Measurements from ENCODE around the gene CACNA2D3. TPM values are rescaled to one million over a fixed set of nuclear protein-coding genes. Genes with fewer than 3 reads are reported as not detected.

The CACNA2D3 gene
- total RNA-seq, 4 donors from 2014 or later = 0.83 to 5.0 (median 2.5) TPM

DNA sequence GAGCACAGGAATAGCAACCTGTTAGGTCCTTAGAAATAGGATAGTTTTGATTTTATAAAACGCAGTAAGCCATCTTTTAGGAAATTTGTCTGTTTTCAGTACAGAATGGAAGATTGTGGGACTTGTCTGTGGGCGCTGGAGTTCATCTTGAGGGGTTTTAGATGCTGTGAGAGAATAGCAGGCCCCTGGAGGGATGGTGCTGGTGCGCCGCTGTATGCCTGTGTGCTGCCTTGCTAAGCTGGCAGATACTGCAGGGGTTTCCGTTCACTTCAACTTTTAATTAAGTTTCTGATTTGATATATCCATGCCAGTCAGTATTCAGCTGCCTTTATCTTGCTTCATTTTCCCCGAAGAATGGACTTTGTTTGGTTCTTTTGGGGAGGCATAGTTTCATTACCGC, 4.2 kb downstream of the CACNA2D3 start:
- DNase-seq = no peak
- intact Hi-C loops (cut with DNase I; ENCODE audit: low total_unique reads) = no loop called here
- Histone ChIP-seq H3K27me3 (no peaks in the 10 kb centered on the region), H3K36me3 (no peaks in the 10 kb centered on the region), H3K9me3 (no peaks in the 10 kb centered on the region), H3K27ac (no peak overlapping the region), H3K4me1 (peaks cover 0 to 4% of the 10 kb centered on the region in 2 donors), H3K4me3 (no peak overlapping the region)
- TF ChIP-seq POLR2A (IDR thresholded peaks at IDR 0.05) = no peak
- TF ChIP-seq, protein P1, sequence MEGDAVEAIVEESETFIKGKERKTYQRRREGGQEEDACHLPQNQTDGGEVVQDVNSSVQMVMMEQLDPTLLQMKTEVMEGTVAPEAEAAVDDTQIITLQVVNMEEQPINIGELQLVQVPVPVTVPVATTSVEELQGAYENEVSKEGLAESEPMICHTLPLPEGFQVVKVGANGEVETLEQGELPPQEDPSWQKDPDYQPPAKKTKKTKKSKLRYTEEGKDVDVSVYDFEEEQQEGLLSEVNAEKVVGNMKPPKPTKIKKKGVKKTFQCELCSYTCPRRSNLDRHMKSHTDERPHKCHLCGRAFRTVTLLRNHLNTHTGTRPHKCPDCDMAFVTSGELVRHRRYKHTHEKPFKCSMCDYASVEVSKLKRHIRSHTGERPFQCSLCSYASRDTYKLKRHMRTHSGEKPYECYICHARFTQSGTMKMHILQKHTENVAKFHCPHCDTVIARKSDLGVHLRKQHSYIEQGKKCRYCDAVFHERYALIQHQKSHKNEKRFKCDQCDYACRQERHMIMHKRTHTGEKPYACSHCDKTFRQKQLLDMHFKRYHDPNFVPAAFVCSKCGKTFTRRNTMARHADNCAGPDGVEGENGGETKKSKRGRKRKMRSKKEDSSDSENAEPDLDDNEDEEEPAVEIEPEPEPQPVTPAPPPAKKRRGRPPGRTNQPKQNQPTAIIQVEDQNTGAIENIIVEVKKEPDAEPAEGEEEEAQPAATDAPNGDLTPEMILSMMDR (IDR thresholded peaks at IDR 0.05) = no peak

DNA sequence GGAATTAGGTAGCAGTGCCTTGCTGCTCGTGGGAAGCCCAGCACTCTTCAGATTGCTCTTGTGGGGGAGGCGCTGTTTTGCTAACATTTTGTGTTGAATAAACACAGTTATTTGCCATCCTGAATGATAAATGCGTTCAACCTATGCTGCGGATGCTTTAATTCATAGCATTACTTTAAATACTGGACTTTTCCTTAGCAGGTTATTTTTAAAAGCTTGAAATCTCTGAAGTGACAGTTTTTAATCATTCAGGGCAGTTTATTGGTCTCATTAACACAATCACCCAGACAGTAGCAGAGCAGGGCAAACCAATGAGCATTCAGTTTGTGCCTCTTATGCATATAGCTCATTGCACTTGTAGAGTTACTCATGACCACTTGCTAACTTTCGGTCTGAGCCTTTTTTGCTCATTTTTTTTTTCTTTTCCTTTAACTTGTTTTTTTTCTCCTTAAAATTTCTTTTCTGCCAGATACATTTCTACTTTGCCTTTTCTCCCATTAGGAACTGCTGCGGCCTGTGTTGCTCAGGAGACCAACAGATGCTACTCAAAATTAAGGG, 5.2 kb downstream of the CACNA2D3 start:
- DNase-seq = no peak
- TF ChIP-seq POLR2A (IDR thresholded peaks at IDR 0.05) = no peak
- Histone ChIP-seq H3K27ac (no peak overlapping the region), H3K9me3 (no peaks in the 10 kb centered on the region), H3K4me1 (no peaks in the 10 kb centered on the region), H3K36me3 (no peaks in the 10 kb centered on the region), H3K27me3 (no peaks in the 10 kb centered on the region), H3K4me3 (no peak overlapping the region)
- intact Hi-C loops (cut with DNase I; ENCODE audit: low total_unique reads) = no loop called here

DNA sequence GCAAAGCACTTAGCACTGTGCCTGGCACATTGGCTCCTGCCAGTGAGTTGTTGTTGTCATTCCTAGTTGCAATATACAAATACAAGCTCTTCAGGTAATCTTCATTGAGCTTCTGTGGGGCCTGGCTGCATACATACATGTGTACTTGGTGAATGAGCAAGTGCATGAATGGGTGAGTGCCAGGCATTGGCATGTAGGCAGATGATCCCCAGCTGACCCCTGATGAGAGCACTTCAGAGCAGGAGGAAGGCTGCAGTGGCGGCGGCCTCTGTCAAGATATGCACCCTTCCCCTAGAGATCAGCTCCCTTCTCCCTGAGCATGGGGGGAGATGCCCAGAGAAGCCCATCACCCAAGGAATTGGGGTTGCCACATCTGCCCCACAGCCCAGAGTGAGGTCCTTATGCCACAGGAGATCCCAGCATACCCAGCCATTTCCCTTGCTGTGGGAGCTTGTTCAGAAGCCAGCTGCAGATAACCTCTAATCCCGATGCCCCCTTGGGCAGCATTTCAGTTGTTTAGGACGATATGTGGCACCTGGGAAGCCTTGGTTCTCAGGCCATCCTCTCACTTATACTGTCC, 8.8 kb downstream of the CACNA2D3 start:
- TF ChIP-seq, protein P1 (IDR thresholded peaks at IDR 0.05) = no peak
- no peak overlapping the region for H3K27ac ChIP-seq
- no peaks in the 10 kb centered on the region for H3K9me3 ChIP-seq
- H3K36me3 ChIP-seq = no peaks in the 10 kb centered on the region
- no peaks in the 10 kb centered on the region for H3K27me3 ChIP-seq
- no peak for DNase-seq
- intact Hi-C loops (cut with DNase I; ENCODE audit: low total_unique reads) = no loop called here
- no peak overlapping the region for H3K4me3 ChIP-seq
- no peaks in the 10 kb centered on the region for H3K4me1 ChIP-seq

DNA sequence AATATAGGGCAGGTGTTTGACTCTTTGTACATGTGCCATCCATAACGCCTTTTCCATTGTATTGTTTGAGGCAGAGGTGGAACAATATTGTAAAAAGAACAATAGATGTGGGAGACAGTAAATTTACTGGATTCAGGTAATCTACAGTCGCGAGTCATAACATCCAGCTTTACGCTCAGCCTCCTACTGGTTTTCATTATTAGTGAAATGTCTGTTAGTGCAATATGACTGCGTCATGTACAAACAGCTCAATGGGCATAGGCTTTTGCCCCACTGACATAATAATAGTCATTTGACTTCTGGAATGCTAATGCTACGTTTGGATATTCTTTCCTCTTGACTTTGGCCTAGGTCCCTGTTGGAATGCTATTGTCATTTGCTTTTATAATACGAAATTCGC, 9.5 kb downstream of the CACNA2D3 start:
- Histone ChIP-seq H3K9me3 (no peaks in the 10 kb centered on the region), H3K4me1 (no peaks in the 10 kb centered on the region), H3K36me3 (no peaks in the 10 kb centered on the region), H3K27me3 (no peaks in the 10 kb centered on the region), H3K27ac (no peak overlapping the region), H3K4me3 (no peak overlapping the region)
- intact Hi-C loops (cut with DNase I; ENCODE audit: low total_unique reads) = no loop called here
- no peak for TF ChIP-seq POLR2A (IDR thresholded peaks at IDR 0.05)
- TF ChIP-seq, protein P1 (IDR thresholded peaks at IDR 0.05) = no peak
- DNase-seq = no peak

DNA sequence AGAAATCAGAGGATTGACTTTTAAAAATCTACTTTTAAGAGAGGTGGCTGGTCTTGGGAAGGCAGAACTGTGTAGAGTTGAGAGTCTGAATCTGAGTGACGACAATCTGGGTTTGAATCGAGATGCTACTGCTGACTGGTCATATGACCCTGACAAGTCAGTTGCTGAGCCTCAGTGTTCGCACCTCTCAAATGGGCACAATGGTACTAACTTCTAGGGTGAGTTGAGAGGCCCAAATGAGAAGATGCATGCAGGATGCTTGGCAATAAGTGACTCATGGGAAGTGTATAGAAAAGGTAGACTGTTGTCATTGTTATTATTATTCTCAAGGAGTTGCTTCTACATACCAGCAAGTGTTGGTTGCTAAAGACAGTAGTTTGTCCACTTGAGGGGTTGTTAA, 10.3 kb downstream of the CACNA2D3 start:
- Histone ChIP-seq H3K9me3 (no peaks in the 10 kb centered on the region), H3K27me3 (no peaks in the 10 kb centered on the region), H3K4me3 (no peak overlapping the region), H3K27ac (no peak overlapping the region), H3K4me1 (no peaks in the 10 kb centered on the region), H3K36me3 (no peaks in the 10 kb centered on the region)
- intact Hi-C loops (cut with DNase I; ENCODE audit: low total_unique reads) = no loop called here
- TF ChIP-seq, protein P1 (IDR thresholded peaks at IDR 0.05) = no peak
- no peak for TF ChIP-seq POLR2A (IDR thresholded peaks at IDR 0.05)
- DNase-seq = no peak

All from uterus (tissue), 4 donors.